Breast epithelium (tissue), 3 donors: ENCODE measurements around the gene SLC4A9.

ENCODE experiments used
- CTCF ChIP-seq, 3 donors: fragments of 450-650 bp; IDR thresholded peaks; one replicate each; pipeline ENCODE4 v1.5.1; 2016 to 2017; ENCODE audit warnings: antibody characterized with exemption in 3 of 3, mild to moderate bottlenecking in 3 of 3, moderate library complexity in 3 of 3
- POLR2A ChIP-seq: fragments of 450-650 bp; IDR thresholded peaks from one replicate; pipeline ENCODE4 v1.6.1; 2016; ENCODE audit warnings: antibody characterized with exemption, mild to moderate bottlenecking, moderate library complexity
- POLR2AphosphoS5 ChIP-seq, 3 donors: sonication (generic); formaldehyde crosslinking; IDR thresholded peaks; one replicate each; pipeline ENCODE4 v1.6.1; 2017; ENCODE audit warnings: antibody characterized with exemption in 3 of 3

- TF ChIP-seq CTCF (IDR thresholded peaks at IDR 0.05): no peak
- no peak for TF ChIP-seq POLR2AphosphoS5 (IDR thresholded peaks at IDR 0.05)
- TF ChIP-seq POLR2A: no peak
These were observed 42.5 kb downstream of the SLC4A9 start for GRCh38 chr5:140402258-140403074.
